ENCODE results near the gene THNSL1. TPM values are rescaled to one million over a fixed set of nuclear protein-coding genes. Genes with fewer than 3 reads are reported as not detected.
A peak's percentile ranks its signal among the peaks of the same experiment; 100 is the strongest.

Gene THNSL1
- total and polyA plus RNA-seq, 9 of the 15 experiments (the other 6 are each of a cell fraction or from before 2014, with no cell fraction given), result 4.5 to 8.6 (median 6.3) TPM

DNA sequence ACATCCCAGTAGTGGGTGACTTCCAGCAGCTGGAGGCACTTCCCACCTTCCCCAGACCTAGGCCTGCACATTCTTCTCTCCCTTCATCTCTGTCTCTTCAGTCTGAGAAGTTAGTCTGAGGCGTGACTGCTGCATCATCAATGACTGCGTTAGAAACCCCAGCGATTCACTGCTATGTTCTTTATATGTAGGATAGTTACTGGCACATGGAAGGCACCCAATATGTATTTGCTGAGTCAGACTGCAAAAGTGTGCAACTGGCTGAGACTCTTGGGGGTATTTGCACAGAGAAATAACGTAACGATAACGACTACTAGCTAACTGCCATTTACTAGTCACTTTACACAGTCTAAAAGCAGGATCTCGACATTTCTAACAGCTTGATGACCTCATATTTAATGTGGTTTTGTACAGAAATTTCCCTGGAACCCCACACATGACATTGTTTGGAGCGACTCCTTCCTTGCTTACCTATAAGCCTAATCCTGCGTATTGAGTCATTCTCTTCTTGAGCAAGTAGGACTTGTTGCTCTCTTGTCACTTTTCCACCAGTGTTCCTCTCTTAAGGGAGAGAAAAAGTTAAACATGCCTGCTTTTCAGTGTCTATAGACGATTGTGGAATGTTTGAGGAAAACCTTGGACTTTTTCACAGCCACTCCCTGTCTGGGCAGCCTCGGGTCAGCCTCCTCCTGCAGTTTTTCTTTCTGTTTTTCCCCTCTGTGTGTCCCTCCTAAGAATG is 45.5 kb downstream of the THNSL1 start (continued):
- TF ChIP-seq, protein P1, sequence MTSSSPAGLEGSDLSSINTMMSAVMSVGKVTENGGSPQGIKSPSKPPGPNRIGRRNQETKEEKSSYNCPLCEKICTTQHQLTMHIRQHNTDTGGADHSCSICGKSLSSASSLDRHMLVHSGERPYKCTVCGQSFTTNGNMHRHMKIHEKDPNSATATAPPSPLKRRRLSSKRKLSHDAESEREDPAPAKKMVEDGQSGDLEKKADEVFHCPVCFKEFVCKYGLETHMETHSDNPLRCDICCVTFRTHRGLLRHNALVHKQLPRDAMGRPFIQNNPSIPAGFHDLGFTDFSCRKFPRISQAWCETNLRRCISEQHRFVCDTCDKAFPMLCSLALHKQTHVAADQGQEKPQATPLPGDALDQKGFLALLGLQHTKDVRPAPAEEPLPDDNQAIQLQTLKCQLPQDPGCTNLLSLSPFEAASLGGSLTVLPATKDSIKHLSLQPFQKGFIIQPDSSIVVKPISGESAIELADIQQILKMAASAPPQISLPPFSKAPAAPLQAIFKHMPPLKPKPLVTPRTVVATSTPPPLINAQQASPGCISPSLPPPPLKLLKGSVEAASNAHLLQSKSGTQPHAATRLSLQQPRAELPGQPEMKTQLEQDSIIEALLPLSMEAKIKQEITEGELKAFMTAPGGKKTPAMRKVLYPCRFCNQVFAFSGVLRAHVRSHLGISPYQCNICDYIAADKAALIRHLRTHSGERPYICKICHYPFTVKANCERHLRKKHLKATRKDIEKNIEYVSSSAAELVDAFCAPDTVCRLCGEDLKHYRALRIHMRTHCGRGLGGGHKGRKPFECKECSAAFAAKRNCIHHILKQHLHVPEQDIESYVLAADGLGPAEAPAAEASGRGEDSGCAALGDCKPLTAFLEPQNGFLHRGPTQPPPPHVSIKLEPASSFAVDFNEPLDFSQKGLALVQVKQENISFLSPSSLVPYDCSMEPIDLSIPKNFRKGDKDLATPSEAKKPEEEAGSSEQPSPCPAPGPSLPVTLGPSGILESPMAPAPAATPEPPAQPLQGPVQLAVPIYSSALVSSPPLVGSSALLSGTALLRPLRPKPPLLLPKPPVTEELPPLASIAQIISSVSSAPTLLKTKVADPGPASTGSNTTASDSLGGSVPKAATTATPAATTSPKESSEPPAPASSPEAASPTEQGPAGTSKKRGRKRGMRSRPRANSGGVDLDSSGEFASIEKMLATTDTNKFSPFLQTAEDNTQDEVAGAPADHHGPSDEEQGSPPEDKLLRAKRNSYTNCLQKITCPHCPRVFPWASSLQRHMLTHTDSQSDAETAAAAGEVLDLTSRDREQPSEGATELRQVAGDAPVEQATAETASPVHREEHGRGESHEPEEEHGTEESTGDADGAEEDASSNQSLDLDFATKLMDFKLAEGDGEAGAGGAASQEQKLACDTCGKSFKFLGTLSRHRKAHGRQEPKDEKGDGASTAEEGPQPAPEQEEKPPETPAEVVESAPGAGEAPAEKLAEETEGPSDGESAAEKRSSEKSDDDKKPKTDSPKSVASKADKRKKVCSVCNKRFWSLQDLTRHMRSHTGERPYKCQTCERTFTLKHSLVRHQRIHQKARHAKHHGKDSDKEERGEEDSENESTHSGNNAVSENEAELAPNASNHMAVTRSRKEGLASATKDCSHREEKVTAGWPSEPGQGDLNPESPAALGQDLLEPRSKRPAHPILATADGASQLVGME (CRISPR knock-in tag; IDR thresholded peaks at IDR 0.05), result no peak
- no peak for TF ChIP-seq ZNF354B (CRISPR knock-in tag; IDR thresholded peaks at IDR 0.05)
- TF ChIP-seq ELF1 (tag; IDR thresholded peaks at IDR 0.05), result no peak
- TF ChIP-seq CEBPB (tag; IDR thresholded peaks at IDR 0.05), result 0 out of 2 replicates have a peak, but pooled peaks have one; percentile 32
- TF ChIP-seq, protein P2, sequence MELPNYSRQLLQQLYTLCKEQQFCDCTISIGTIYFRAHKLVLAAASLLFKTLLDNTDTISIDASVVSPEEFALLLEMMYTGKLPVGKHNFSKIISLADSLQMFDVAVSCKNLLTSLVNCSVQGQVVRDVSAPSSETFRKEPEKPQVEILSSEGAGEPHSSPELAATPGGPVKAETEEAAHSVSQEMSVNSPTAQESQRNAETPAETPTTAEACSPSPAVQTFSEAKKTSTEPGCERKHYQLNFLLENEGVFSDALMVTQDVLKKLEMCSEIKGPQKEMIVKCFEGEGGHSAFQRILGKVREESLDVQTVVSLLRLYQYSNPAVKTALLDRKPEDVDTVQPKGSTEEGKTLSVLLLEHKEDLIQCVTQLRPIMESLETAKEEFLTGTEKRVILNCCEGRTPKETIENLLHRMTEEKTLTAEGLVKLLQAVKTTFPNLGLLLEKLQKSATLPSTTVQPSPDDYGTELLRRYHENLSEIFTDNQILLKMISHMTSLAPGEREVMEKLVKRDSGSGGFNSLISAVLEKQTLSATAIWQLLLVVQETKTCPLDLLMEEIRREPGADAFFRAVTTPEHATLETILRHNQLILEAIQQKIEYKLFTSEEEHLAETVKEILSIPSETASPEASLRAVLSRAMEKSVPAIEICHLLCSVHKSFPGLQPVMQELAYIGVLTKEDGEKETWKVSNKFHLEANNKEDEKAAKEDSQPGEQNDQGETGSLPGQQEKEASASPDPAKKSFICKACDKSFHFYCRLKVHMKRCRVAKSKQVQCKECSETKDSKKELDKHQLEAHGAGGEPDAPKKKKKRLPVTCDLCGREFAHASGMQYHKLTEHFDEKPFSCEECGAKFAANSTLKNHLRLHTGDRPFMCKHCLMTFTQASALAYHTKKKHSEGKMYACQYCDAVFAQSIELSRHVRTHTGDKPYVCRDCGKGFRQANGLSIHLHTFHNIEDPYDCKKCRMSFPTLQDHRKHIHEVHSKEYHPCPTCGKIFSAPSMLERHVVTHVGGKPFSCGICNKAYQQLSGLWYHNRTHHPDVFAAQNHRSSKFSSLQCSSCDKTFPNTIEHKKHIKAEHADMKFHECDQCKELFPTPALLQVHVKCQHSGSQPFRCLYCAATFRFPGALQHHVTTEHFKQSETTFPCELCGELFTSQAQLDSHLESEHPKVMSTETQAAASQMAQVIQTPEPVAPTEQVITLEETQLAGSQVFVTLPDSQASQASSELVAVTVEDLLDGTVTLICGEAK (IDR thresholded peaks at IDR 0.05), result 0 out of 2 replicates have a peak, but pooled peaks have one; percentile 28
- TF ChIP-seq, protein P2 (CRISPR knock-in tag; IDR thresholded peaks at IDR 0.05), result no peak
- no peak for TF ChIP-seq EGR1 (conservative IDR thresholded peaks at IDR 0.05)
- TF ChIP-seq RHOXF2B (CRISPR knock-in tag; conservative IDR thresholded peaks at IDR 0.05), result no peak
- TF ChIP-seq SAFB (IDR thresholded peaks at IDR 0.05; ENCODE audit: borderline replicate concordance, low read depth, low read length), result no peak
- peak; percentile 18 for TF ChIP-seq NEUROD1 (IDR thresholded peaks at IDR 0.05; ENCODE audit: borderline replicate concordance, low read depth, low read length, partially characterized antibody)
- TF ChIP-seq HDGF (IDR thresholded peaks at IDR 0.05), result 0 out of 2 replicates have a peak, but pooled peaks have one; percentile 18
- 0 out of 2 replicates have a peak, but pooled peaks have one; percentile 22 for TF ChIP-seq MYC (IDR thresholded peaks at IDR 0.05; ENCODE audit: low read depth, low read length)
- no peak for TF ChIP-seq MYC (CRISPR knock-in tag; IDR thresholded peaks at IDR 0.05; ENCODE audit: borderline replicate concordance, low read depth)
- TF ChIP-seq ZNF444 (CRISPR knock-in tag; IDR thresholded peaks at IDR 0.05), result no peak
